Gastroesophageal sphincter (tissue), 4 donors: ENCODE data around the gene ZMIZ1. TPM values are rescaled to one million over a fixed set of nuclear protein-coding genes. Genes with fewer than 3 reads are reported as not detected.

ENCODE experiments used
- ATAC-seq: fragments of 150-250 bp; one replicate; pipeline ENCODE4 v1.9.1; 2016; ENCODE audit warnings: mild to moderate bottlenecking, moderate library complexity
- H3K27ac ChIP-seq, 4 donors: fragments of 200-600 bp; sonication (generic) in 3 of 4; 1 replicate in 3 of 4; 2 replicates in 1 of 4; pipeline ENCODE4 v1.5.1; 2016 to 2019
- H3K27me3 ChIP-seq: fragments of 200-600 bp; sonication (generic); one replicate; pipeline ENCODE4 v1.5.1; 2019
- H3K36me3 ChIP-seq, 2 donors: fragments of 200-600 bp; sonication (generic); one replicate each; pipeline ENCODE4 v1.5.1; 2019; ENCODE audit warnings: control low read depth in 1 of 2
- H3K4me1 ChIP-seq, 3 donors: fragments of 200-600 bp; sonication (generic); 1 replicate in 2 of 3; 2 replicates in 1 of 3; pipeline ENCODE4 v1.5.1; 2016 to 2019; ENCODE audit warnings: control low read depth in 2 of 3
- H3K4me3 ChIP-seq, 2 donors: fragments of 200-600 bp; sonication (generic); one replicate each; pipeline ENCODE4 v1.5.1; 2019; ENCODE audit warnings: mild to moderate bottlenecking in 1 of 2, moderate library complexity in 1 of 2
- H3K9me3 ChIP-seq, 3 donors: fragments of 200-600 bp; sonication (generic); one replicate each; pipeline ENCODE4 v1.5.1; 2017 to 2019; ENCODE audit warnings: control low read depth in 2 of 3
- CTCF ChIP-seq, 4 experiments: fragments of 200-600 bp in 2 of 4; fragments of 450-650 bp in 2 of 4; sonication (generic) in 1 of 4; IDR thresholded peaks; one replicate each; pipeline ENCODE4 v1.5.1; 2017 to 2019; ENCODE audit warnings: antibody characterized with exemption in 4 of 4, mild to moderate bottlenecking in 2 of 4, moderate library complexity in 2 of 4
- EP300 ChIP-seq: sonication (generic); formaldehyde crosslinking; IDR thresholded peaks from one replicate; pipeline ENCODE4 v1.6.1; 2017; ENCODE audit warnings: antibody characterized with exemption, mild to moderate bottlenecking
- POLR2A ChIP-seq, 2 donors: fragments of 450-650 bp; IDR thresholded peaks; one replicate each; pipeline ENCODE4 v1.6.1; 2017; ENCODE audit warnings: antibody characterized with exemption in 2 of 2, mild to moderate bottlenecking in 2 of 2, moderate library complexity in 1 of 2
- POLR2AphosphoS5 ChIP-seq: sonication (generic); formaldehyde crosslinking; IDR thresholded peaks from one replicate; pipeline ENCODE4 v1.6.1; 2017; ENCODE audit warnings: antibody characterized with exemption
- WGBS, 2 donors: methylation state at CpG; one replicate each; pipeline ENCODE4 v1.1.5; 2018; ENCODE audit warnings: low coverage in 1 of 2; 5-methylcytosine and 5-hydroxymethylcytosine counted together
- total RNA-seq, 4 donors: library from RNA; depleted of rRNA; stranded (reverse); fragments of >200 nt; gene quantifications; one replicate each; pipeline ENCODE4 v1.1.0, GENCODE V29; 2016

Gene ZMIZ1
- total RNA-seq, 4 donors from 2014 or later, result 36.3 to 79.2 (median 67.1) TPM

GRCh38 chr10:79055892-79056291, 12.9 kb upstream of the ZMIZ1 start:
- Histone ChIP-seq H3K27me3 (no peaks in the 10 kb centered on the region), H3K36me3 (no peaks in the 10 kb centered on the region), H3K4me1 (no peaks in the 10 kb centered on the region), H3K4me3 (no peak overlapping the region), H3K9me3 (no peaks in the 10 kb centered on the region), H3K27ac (no peak overlapping the region)
- WGBS, 2 donors, result 88 to 90% methylated on average over 4 of the region's 4 CpGs
- ATAC-seq, result no peak
- no peak for TF ChIP-seq EP300
- TF ChIP-seq POLR2AphosphoS5, result no peak
- TF ChIP-seq POLR2A (IDR thresholded peaks at IDR 0.05), result no peak
- TF ChIP-seq CTCF (IDR thresholded peaks at IDR 0.05), result no peak

- Histone ChIP-seq H3K36me3 (no peaks in the 10 kb centered on the region), H3K27me3 (no peaks in the 10 kb centered on the region), H3K4me1 (no peaks in the 10 kb centered on the region), H3K27ac (no peak overlapping the region), H3K9me3 (no peaks in the 10 kb centered on the region), H3K4me3 (no peak overlapping the region)
- WGBS, 2 donors, result 84 to 93% methylated on average over 3 to 7 of the region's 8 CpGs
- ATAC-seq, result no peak
- TF ChIP-seq POLR2AphosphoS5 (no peak), EP300 (no peak), CTCF (IDR thresholded peaks at IDR 0.05) (no peak), POLR2A (IDR thresholded peaks at IDR 0.05) (no peak)
Observed at GRCh38 chr10:79056361-79056735, 12.4 kb upstream of the ZMIZ1 start.

DNA sequence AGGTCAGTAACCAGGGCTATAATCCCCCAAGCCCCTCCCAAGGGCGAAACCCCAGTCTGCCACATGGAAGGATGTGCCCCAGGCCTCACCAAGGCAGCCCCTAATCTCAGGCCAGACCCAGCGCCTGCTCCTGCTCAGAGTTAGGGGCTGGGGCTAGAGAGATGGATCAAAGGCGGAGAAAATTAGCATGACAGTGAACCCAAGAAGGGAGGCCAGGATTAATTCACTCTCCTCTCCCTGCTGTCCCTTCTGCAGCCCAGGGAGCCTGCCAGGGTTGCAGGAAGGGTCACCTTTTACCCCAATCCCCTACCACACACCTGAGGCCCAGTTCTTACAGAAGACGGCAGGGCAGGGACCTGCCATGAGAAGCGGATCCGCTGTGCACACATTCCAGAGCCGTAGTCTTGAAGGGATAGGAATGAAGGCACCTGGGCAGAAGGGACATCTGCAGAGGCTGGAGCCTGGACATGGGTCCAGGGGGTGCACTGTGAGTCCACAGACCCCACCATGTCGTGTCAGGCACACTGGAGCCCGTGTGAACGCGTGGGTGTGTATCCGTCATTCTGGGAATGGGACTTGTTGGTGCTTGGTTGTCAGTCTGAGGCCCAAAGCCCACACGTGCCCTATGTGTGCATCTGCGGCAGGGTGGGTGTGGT, 11.9 kb upstream of the ZMIZ1 start:
- WGBS, 2 donors, result 93% methylated on average over 7 of the region's 14 CpGs; no CpG with 5 or more reads in 1 of the 2 donors
- Histone ChIP-seq H3K36me3 (no peaks in the 10 kb centered on the region), H3K9me3 (no peaks in the 10 kb centered on the region), H3K4me3 (no peak overlapping the region), H3K27me3 (no peaks in the 10 kb centered on the region), H3K27ac (no peak overlapping the region), H3K4me1 (no peaks in the 10 kb centered on the region)
- no peak for TF ChIP-seq EP300
- TF ChIP-seq POLR2A (IDR thresholded peaks at IDR 0.05), result no peak
- no peak for TF ChIP-seq CTCF (IDR thresholded peaks at IDR 0.05)
- no peak for TF ChIP-seq POLR2AphosphoS5
- no peak for ATAC-seq

DNA sequence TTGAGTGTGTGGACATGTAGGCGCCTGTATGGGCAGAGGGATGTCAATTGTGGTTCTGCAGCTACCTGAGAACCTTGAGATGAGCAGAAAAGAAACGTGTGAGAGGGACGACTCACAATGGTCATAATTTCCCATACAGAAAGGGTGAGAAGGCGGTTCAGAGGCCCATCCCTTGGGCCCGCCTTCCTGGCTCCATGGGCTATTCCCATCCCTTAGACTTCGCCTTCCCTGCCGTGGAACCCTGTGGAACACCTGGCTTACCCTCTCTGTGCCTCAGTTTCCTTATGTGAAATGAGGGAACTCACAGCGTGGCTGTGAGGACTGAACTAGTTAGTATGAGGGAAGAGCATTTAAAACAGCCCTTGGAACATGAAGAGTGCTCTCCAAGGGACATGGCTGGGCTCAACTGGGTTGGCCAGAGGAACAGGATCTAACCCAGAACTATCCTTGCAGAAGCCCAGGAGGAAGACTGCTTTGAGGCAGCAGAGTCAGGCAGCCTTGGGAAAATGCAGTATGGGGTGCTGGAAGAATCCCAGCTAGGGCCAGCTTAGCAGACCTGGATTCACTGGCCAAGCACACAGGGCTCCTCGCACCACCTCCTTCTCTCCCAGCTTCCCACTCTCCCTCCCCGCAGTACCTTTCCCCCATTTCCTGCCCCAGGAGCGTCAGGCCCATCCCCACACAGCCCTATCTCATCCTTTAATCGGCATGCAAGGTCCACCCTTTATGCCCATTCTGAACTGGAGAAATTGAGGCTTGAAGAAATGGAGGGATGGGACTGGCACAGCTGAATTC, 11.1 kb upstream of the ZMIZ1 start:
- no peak overlapping the region for H3K4me3 ChIP-seq
- ATAC-seq, result no peak
- 90% methylated on average over 5 of the region's 12 CpGs; no CpG with 5 or more reads in 1 of the 2 donors for WGBS, 2 donors
- no peak for TF ChIP-seq EP300
- TF ChIP-seq POLR2A (IDR thresholded peaks at IDR 0.05), result no peak
- no peak for TF ChIP-seq CTCF (IDR thresholded peaks at IDR 0.05)
- TF ChIP-seq POLR2AphosphoS5, result no peak
- no peaks in the 10 kb centered on the region for H3K4me1 ChIP-seq
- no peaks in the 10 kb centered on the region for H3K27me3 ChIP-seq
- no peaks in the 10 kb centered on the region for H3K9me3 ChIP-seq
- H3K27ac ChIP-seq, result no peak overlapping the region
- no peaks in the 10 kb centered on the region for H3K36me3 ChIP-seq
